Chondrocyte (in vitro differentiated cells): Measurements from ENCODE around the gene SNRPA1. TPM values are rescaled to one million over a fixed set of nuclear protein-coding genes. Genes with fewer than 3 reads are reported as not detected.

Source experiments
- DNase-seq: peaks from one replicate; pipeline ENCODE4 v3.0.0; 2021; ENCODE audit warnings: mixed read lengths, low spot score
- H3K27ac Mint-ChIP-seq: one replicate; pipeline ENCODE4 v1.8.0; 2021; ENCODE audit warnings: mild to moderate bottlenecking, moderate library complexity, mixed read lengths; ENCODE audit not compliant: unreplicated experiment
- H3K27me3 Mint-ChIP-seq: 2 replicates; pipeline ENCODE4 v1.8.0; 2021; ENCODE audit warnings: low read depth, mixed read lengths
- H3K36me3 Mint-ChIP-seq: 2 replicates; pipeline ENCODE4 v1.8.0; 2021; ENCODE audit warnings: low read depth, mixed read lengths
- H3K4me1 Mint-ChIP-seq: 2 replicates; pipeline ENCODE4 v1.8.0; 2021; ENCODE audit warnings: low read depth, mild to moderate bottlenecking, mixed read lengths
- H3K4me3 Mint-ChIP-seq: one replicate; pipeline ENCODE4 v1.8.0; 2021; ENCODE audit warnings: mild to moderate bottlenecking, moderate library complexity, mixed read lengths; ENCODE audit not compliant: unreplicated experiment
- H3K9me3 Mint-ChIP-seq: 2 replicates; pipeline ENCODE4 v1.8.0; 2021; ENCODE audit warnings: low read depth, mixed read lengths
- CTCF ChIP-seq: fragments of 200-600 bp; sonication (generic); IDR thresholded peaks from 2 replicates; pipeline ENCODE4 v1.5.0; 2021; ENCODE audit warnings: antibody characterized with exemption, mild to moderate bottlenecking, moderate library complexity
- total RNA-seq: library from RNA; stranded (reverse); gene quantifications from 3 replicates; pipeline ENCODE4 v1.2.1, GENCODE V29; 2021

Gene SNRPA1
- total RNA-seq, 1 donor from 2014 or later: 35.7 TPM

DNA sequence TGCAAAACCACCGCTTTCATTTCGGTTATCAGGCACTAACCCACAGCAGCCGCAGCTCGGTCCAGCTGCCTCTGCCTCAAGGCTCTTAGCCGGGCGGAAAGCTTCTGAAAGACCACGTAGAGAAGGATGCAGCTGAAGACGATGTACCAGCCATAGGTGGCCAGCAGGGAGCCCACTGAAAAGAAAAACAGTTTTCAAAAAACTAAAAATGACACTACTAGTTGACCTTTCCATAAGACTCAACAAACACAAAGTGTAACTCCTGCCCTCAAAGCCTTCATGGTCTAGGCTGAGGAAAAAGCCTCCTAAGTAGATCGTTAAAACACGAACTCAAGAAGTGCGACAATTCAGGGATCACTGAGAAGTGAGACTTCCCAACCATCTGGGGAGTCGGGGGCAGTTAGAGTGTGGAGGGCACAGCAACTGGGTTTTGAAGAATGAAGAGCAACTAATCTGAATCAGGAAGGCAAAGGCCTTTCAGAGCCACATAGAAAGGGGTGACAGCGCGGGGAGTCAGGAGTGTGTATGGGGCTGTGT is 18.5 kb downstream of the SNRPA1 start:
- peak; percentile 75 for TF ChIP-seq CTCF
- peaks cover 32% of the 10 kb centered on the region for H3K36me3 Mint-ChIP-seq
- H3K4me3 Mint-ChIP-seq: peak overlapping the region; percentile 99
- no peak for DNase-seq
- H3K27me3 Mint-ChIP-seq: no peaks in the 10 kb centered on the region
- peaks cover 18% of the 10 kb centered on the region for H3K4me1 Mint-ChIP-seq
- peak overlapping the region; percentile 99 for H3K27ac Mint-ChIP-seq
- H3K9me3 Mint-ChIP-seq: no peaks in the 10 kb centered on the region

DNA sequence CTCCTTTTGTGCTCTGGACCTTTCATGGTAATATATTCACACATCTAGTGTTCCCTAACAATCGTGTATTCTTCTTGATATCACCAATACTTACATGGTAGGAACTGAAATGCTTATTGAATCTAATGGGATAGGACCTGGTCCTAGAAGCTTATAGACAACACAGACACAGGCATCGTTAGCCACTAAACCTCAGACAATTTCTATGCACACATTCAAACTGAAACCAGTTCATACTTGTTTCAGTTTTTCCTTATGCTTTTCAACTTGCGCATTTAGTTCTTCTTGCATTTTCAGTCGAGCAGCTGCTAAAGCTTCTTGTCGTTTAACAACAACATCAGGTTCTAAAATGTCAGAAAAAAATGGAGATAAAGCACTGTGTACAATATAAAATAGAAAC is 20.0 kb downstream of the SNRPA1 start:
- H3K9me3 Mint-ChIP-seq: no peaks in the 10 kb centered on the region
- peaks cover 40% of the 10 kb centered on the region for H3K36me3 Mint-ChIP-seq
- H3K27ac Mint-ChIP-seq: no peak overlapping the region
- no peak for DNase-seq
- no peak for TF ChIP-seq CTCF
- peaks cover 18% of the 10 kb centered on the region for H3K4me1 Mint-ChIP-seq
- H3K4me3 Mint-ChIP-seq: no peak overlapping the region
- H3K27me3 Mint-ChIP-seq: no peaks in the 10 kb centered on the region

DNA sequence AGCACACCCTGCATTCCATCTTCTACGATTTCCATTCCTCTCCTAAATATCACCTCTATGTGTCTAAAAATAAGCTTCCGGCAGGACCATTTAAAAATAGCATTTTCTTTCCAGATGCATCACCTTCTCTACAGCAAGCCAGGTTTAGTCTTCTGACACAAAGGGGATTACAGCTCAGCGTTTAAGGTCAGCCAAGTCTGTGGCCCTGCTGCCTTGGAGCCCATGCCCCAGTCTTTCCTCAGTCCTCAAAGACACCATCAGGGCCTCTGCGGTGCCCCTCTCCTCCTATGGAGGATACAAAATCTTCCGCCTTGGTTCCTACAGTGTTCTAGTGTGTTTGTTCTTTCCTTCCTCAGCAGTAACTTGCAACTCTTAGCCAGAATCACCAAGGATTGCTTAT is 21.5 kb downstream of the SNRPA1 start:
- DNase-seq: no peak
- Mint-ChIP-seq H3K4me1 (peaks cover 18% of the 10 kb centered on the region), H3K4me3 (no peak overlapping the region), H3K36me3 (peaks cover 46% of the 10 kb centered on the region), H3K9me3 (no peaks in the 10 kb centered on the region), H3K27ac (peak overlapping the region; percentile 53), H3K27me3 (no peaks in the 10 kb centered on the region)
- no peak for TF ChIP-seq CTCF

GRCh38 chr15:101272584-101272983 is 22.5 kb downstream of the SNRPA1 start:
- no peak for DNase-seq
- peaks cover 46% of the 10 kb centered on the region for H3K36me3 Mint-ChIP-seq
- H3K4me1 Mint-ChIP-seq: peaks cover 13% of the 10 kb centered on the region
- H3K9me3 Mint-ChIP-seq: no peaks in the 10 kb centered on the region
- no peak overlapping the region for H3K4me3 Mint-ChIP-seq
- H3K27ac Mint-ChIP-seq: no peak overlapping the region
- H3K27me3 Mint-ChIP-seq: no peaks in the 10 kb centered on the region
- no peak for TF ChIP-seq CTCF

DNA sequence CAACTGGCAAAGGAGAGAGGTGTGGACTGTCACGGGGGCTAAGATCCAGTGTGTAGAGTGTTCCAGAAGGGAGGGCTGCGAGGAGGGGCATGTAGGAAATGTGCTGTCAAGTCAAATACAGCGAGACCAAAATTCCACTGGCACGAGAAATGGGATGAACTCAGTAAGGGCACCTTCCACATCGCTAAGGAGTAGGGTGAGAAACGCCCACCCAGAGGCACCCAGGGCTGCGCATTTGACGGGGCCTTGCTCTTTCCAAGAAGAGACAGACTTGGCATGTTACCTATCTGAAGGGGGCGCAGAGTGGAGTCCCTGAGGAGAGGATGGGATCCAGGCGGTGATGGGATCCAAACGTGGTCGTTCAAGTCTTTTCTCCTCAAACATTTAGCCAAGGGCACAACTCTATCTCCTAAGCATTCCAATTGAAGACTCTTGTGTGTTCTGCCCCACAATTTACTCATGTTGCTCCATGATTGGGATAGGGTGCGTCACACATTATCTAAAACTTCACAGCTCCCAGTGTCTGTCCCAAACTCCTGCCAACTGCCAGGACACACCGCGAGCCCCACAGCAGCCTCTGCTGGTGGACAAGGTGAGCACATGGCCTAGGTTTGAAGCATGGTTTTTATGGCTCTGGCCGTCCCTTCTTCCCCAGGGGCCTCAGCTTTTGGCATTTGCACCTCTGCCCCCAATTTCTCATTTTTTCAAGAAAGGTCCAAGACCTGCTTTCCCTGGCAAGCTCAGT is 25.4 kb downstream of the SNRPA1 start:
- peak; percentile 53 for TF ChIP-seq CTCF
- Mint-ChIP-seq H3K36me3 (peaks cover 41% of the 10 kb centered on the region), H3K4me1 (no peaks in the 10 kb centered on the region), H3K4me3 (no peak overlapping the region), H3K9me3 (no peaks in the 10 kb centered on the region), H3K27ac (no peak overlapping the region), H3K27me3 (no peaks in the 10 kb centered on the region)
- no peak for DNase-seq
